ENCODE measurements around the gene TPM3.
"Not testable (repeated sequence)": the region's sequence is repeated elsewhere in the genome, so short reads cannot be mapped to it uniquely, and the experiment has no call there.

Gene TPM3

DNA sequence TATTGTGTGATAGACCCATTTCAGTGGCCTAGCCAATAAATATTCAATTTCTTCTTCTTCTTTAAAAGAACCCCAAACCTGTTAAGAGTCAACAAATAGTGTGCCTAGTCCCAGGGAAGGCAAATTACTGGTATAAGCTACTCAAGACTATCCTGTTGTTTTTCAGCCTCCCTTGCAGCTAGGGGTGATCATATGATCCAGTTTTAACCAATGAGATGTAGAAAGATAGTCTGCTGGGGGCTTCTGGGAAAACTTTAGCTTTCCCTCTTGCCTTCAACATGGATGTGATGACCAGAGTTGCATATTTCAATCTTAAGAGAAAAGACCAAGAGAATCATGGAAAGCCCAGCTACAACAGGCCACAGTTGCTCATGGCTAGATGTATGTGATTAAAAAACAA lies 32.3 kb downstream of the TPM3 start:
- no peak for DNase-seq

DNA sequence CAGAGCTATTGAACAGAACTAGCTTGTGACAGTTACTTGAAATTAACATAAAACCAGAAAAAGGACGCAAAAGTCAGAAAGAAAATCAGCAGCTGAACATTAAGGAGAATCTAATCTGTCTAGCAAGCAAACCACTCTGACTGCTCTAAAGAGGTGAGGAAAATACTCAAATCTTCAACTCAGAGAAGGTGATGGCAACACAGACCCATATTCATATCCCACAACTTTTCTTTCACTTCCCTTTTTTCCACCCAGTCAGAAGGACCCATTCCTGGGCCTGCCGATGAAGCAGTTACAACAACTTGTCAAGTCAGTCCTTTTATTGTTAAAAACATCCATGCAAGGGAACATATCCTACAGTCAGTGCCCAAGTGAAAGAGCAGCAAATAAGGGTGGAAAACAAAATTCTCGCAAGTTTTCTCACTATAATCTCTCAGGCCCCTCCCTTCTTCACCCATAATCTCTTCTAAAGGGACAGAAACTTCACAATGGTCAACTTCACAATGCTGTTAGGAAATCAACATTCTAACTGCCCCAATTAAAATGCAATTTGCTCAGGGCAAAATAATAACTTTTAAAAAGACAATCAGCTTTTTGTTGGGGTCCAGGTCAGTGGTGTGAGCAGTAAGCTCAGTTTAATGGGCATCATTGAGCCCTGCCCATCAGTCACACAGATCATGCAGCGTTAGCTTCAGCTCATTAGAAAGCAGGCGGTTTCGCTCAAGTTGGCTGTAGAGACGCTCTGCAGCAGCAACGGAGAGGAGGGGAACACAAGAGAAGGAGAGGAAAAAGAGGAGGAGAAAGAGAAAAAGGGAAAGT lies 33.4 kb downstream of the TPM3 start:
- no peak for DNase-seq

DNA sequence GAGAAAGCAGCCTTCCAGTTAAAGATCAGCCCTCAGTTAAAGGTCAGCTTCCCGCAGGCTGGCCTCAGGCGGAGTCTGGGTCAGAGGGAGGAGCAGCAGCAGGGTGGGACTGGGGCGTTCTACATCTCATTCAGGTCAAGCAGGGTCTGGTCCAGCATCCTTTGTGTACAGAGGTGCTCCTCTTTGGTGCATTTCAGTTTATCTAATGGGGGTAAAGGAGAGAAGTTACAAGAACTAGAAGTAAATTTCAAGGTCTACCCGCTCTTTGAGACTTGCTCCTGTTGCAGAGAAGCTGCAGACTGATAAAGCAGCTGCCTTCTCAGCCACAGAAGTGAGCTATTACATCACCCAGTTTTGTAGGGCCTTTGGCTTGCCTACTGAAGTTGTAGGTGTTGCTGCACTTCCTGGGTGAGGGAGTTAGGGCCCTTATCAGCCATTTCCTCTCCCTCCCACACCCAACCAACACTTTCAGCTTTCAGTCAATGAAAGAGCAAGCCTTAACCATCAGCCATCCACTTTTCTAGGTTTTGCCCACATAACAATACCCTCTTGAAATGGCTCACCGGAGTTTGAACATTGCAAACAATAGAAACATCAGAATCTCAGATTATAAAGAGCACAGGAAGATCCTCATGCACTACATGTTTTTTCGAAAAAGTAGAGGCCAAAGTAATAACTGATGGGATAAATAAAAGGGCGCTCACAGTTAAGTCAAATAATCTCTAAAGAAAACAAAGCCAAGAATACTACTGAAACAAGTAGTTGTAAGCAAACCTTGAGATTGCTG lies 34.2 kb downstream of the TPM3 start:
- DNase-seq, result peak; percentile 64 to 74

DNA sequence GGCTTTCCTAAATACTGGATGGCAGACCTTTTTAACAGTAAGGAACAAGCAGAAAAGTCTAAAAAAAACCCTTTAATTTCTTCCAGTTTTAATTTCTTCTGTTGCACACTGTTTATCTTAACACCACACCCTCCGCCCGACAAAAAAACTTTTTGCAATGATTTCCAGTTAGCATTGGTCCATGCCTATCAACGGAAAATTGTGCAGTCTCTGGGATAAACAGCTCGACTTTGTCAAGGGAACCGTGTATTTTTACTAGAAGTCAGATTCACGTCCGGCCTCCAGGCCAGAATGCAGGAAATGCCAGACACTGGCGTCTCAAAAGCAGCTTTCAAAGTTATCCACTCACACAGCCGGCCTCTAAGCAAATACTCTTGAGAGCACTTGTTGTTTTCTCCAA lies 36.6 kb downstream of the TPM3 start:
- DNase-seq, result no peak

DNA sequence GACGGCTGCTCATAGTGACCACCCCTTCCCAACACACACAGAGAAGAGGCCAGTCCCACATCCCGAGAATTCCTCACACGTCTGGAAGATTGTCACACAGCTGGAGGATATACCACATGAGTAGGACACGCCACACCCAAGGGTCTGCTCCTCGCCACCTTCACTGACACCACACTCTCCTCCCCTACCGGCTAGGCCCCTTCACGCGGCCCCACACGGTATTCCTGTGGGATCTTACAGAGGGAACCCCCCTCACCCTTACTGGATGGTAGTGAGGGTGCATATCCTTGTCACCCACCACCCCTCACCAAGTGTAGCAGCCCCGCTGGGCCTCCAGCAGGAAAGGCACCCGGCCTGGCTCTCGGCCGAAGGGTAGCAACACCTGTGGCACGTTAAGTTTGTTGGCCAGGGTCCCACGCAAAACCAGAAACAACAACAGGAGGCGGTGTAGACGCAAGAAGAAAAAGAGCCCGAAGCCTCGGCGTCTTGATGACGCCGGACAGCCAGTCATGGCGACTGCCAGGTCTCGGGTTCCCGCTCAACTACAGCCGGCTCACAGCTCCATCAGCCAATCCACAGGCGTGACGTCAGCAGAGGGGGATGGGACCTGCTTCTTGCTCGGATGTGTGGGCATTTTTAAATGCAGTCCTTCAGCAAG lies 37.2 kb downstream of the TPM3 start, which contains the start of gene NUP210L:
TSS of gene NUP210L (minus strand) at position 540 of the 658 bp plus-strand sequence.
- no peak for DNase-seq

DNA sequence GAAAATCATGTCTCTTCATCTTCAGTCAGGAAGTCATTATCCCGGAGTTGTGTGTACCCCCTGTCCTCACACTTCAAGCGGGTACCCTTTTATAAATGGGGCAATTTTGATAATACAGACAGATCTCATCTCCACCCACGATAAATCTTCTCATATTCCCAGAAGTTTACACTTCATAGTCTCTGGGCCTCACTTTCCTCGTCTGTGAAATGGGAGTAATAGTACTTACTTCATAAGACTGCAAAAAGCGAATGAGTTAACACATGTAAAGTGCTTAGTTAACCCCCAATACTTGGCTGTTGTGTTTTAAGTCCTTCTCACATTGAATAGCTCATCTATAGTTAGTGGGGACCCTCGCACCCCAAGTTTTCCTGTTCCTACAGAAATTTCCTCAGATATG lies 37.8 kb downstream of the TPM3 start:
- no peak for DNase-seq

DNA sequence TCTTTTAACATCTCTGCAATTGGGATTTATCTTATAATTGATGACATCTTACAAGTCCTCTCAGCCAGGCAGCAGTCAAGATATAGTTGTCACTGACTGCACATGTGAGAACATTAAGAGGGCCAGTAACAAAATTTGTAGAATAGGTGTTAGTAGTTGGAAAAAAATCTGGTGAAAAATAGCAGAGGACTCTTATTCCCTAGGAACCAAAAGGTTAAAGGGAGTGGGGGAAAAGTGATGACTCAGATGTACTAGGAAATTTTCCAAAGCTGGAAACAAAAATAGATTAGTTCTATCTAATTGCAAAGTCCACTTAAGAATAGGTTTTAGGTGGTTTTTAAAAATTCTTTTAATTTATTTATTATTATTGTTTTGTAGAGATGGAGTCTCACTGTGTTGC lies 40.6 kb downstream of the TPM3 start:
- no peak for DNase-seq

DNA sequence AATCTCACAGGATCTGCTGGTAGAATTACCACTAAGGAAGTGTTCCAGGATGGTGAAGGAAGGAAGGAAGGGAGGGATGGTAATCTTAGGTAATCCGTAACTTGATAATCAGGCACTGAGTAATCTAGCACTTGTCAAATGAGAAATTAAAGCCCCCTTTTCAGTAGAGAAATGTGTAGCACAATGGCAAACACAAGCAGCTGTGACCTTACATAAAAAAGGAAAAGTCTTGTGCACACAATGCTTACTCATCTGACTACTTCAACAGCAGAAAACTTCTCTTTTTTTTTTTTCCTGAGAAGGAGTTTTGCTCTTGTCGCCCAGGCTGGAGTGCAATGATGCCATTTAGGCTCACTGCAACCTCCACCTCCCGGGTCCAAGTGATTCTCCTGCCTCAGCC lies 43.1 kb downstream of the TPM3 start:
- no peak for DNase-seq

DNA sequence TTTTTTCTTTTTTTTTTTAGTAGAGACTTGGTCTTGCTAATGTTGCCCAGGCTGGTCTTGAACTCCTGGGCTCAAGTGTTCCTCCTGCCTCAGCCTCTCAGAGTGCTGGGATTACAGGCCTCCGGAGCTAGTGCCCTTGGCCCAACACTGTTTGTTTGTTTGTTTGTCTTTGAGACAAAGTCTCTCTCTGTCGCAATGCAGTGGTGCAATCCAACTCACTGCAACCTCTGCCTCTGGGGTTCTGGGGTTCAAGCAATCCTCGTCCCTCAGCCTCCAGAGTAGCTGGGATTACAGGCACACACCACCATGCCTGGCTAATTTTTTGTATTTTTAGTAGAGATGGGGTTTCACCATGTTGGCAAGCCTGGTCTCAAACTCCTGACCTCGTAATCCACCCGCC lies 44.4 kb downstream of the TPM3 start:
- not testable (repeated sequence) for DNase-seq

DNA sequence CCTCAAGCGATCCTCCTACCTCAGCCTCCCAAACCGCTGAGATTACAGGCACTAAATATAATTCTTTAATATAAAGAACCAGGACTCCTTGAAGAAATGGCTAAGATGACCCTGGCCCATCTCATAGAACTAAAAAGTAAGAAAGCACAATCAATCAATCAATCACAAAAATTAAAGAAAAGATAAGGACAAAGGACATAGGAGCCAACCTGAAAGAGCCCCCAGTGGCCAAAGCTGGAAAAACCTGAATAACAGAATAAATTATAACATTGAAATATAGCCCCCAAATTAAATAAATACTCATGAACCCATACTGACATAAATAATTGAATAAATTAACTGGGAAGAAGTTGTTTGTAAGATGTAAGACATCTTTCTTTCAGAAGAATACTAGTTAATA lies 45.9 kb downstream of the TPM3 start:
- DNase-seq, result no peak

DNA sequence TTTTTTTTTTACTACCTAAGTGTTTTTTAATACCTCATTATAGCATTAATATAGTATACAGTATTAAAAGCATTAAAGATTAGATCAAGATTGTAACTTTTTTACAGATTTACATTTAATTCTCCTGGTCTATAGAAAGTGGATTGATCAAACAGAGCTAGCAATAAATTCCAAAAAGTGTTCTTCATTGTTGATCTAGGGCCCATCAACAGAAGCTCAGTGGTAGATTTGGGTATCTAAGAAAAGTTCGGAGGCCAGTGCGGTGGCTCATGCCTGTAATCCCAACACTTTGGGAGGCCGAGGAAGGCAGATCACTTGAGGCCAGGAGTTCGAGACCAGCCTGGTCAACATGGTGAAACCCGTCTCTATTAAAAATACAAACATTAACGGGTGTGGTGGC lies 49.5 kb downstream of the TPM3 start:
- no peak for DNase-seq

DNA sequence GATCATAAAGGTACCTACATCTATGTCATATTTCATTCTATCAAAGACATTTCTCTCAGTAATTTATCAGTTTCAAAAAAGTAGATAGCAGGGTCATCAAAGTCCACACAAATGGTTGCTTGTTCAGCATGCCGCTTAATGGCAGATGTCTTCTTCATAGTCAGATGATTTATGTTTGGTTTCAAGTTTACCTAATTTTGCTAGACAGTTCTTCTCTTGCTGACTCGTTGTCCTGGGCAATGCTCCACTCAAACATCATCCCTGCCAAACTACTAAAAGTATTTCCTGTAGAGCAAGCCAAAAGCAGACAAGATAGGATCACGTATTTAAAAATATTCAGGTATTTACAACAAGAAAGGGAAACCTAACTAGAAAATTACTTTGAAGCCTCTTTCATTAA lies 50.7 kb downstream of the TPM3 start:
- no peak for DNase-seq

DNA sequence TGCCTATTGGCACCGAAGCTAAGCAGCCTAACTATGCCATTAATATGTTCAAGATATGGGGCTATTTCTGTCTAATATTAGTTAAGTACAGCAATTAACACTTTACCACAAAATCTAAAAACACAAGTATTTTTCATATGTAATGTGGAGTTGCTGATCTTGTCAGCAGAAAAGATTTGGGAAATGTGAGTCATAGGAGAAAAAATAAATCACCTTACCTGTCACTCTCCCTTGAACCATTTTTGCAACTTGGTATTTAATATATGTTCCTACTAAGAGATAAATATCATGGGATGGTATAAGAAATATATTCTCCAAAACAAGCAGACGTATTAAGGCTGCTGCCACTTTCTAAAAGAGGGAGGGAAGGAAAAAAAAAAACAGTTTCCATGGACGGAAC lies 54.0 kb downstream of the TPM3 start:
- no peak for DNase-seq

DNA sequence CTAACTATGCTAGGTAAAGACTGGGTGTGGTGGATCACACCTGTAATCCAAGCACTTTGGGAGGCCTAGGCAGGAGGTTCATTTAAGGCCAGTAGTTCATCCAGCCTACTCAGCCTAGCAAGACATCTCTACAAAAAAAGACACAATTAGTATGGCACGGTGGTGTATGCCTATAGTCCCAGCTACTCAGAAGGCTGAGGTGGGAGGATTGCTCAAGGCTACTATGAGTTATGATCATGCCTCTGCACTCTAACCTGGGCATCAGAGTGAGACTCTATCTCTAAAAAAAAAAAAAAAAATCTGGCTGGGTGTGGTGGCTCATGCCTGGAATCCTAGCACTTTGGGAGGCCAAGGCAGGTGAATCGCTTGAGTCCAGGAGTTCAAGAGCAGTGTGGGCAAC lies 58.6 kb downstream of the TPM3 start:
- no peak for DNase-seq

DNA sequence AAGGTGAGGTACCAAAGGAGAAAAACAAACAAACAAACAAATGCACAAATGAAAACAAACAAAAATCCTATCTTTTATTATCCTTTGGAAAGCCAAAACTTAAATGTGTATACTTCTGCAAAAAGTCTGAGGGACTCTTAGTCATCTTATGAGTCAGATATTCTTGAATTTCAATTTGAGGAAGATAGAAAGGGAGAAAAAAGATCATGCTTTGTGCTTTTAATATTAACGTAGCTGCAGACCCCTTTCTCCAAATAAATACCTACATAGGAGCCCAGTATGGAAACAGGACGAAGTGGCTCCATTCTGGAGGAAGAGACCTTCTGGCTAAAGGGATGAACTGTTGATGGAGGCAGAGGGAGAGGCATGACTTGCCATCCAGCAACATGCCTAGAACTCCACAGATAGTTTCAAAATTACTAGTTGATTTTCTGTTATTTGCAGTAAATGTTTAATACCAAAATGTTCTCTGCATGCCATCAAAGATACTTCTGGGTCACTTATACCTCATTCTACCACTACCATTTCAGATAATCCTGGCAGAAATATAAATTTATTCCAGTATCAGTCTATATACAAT lies 62.4 kb downstream of the TPM3 start:
- peak in 1 of 2 experiments; percentile 32 for DNase-seq

DNA sequence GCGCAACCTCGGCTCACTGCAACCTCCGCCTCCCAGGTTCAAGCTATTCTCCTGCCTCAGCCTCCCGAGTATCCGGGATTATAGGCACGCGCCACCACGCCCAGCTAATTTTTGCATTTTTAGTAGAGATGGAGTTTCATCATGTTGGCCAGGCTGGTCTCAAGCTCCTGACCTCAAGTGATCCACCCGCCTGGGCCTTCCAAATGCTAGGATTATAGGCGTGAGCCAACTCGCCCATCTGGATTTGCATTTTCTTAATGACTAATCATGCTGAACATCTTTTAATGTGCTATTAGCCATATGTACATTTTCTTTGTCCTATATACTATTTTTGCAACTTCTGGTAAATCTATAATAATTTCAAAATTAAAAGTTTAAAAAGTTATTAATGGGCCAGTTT lies 68.7 kb downstream of the TPM3 start:
- not testable (repeated sequence) for DNase-seq

DNA sequence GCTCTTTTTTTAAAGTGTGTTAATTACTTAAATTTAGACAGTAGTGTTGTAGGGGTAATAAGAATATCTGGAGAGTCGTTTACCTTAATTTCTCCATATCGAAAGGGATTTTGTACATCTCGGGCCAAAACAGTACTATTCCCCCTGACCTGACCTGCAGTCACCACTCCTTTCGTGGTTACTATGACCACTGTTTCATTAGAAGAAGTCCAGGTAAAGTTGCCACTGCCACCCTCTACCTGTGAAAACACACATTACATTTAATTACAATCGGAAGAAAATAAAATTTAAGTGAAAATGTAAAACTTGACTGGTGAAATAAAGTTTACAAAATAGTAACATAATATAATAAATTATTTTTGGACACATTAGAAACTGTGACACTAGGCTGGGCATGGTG lies 74.3 kb downstream of the TPM3 start:
- DNase-seq, result no peak

DNA sequence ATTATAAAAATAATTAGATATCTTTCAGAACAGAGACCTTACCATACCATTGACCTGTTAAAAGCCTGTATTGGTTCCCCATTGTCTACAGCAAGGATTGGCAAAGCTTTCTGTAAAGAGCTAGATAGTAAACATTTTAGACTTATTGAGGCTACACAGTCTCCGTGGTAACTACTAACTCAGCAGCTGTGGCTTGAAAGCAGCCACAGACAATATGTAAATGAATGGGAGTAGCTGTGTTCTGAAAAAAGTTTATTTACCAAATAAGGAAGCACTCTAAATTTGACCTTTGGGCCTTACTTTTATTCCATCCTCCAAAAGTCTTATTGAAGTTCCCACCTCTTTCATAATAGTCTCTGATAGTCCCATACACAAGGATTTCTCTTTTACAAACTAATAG lies 76.7 kb downstream of the TPM3 start:
- no peak for DNase-seq
